GM21825 (cell line): ENCODE measurements around the gene MIGA2.
A peak's percentile ranks its signal among the peaks of the same experiment; 100 is the strongest.
"Not testable (repeated sequence)": the region's sequence is repeated elsewhere in the genome, so short reads cannot be mapped to it uniquely, and the experiment has no call there.

Experiments
- ATAC-seq: cut with Tn5 transposase; IDR thresholded peaks from one replicate; pipeline ENCODE4 v1.9.1; 2021; ENCODE audit warnings: mild to moderate bottlenecking, moderate library complexity; ENCODE audit not compliant: unreplicated experiment

Gene MIGA2

DNA sequence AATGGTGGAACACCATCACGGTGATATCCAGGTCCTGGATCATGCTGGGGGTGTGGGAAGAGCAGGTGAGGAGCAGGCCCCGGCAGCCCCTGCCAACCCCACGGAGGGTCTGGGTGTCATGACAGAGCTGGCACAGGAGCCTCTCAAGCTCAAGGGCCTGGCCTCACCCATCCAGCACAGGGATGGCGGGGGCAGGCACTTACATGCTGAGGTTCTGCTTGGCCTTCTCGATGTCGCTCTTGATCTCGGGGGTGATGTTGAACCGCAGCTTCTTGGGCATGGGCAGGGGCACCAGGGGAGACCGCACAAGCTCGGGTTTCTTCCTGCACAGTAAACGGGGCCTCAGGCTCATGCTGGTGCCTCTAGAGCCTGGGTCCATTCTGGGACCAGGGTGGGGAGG is 61.9 kb downstream of the MIGA2 start:
- ATAC-seq = no peak

DNA sequence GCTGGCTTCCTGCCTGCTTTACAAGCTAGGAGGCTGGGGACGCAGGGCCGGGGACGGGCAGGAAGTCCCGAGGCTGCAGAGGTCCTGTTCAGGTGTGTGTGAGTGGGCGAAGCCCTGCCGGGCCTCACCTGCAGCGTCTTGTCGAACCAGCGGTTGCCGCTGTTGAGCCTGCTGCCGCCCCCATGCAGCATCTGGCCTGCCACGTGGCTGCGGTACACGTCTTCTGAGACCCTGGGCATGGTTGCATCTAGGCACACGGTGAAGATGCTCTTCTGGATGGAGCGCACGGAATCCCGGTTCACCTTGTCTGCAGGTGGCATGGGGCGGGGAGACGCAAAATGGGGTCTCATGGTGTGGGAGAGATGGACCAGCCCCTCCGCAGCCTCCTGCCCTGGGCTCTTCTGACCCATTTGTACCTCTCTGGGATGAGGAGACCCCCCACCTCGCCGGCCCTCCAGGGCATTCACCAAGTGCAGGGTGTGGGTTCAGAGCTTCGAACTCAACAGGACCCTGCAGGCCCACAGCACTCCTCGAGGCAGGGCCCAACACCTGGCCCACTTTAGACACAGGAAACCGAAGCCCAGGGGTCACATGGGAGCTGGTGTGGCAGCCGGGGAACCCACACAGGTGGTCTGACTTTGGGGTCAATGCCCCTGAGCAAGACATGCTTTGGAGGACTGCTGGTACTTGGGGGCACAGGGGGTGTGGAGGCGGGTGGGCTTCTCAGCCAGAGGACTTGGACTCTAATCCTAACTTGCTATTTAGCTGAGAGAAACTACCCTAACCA is 64.2 kb downstream of the MIGA2 start:
- ATAC-seq = no peak

DNA sequence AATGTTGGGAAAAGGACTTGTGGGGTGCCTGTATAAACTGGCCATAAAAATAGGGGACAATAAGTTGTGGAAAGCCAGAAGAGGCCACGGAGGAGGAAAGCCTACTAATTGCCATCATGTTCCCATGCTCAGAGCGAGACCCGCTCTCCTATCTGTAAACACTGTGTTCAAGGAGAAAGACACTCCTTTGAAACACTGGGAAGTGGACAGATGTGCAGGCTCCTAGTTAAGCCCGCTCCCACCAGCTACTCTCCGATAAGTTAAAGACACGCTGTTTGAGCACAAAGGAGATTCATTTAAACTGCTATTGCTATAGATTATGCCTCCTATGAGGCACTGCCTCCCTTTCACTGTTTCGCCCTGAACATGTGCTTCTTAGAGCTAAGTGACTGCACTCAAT is 64.9 kb downstream of the MIGA2 start:
- ATAC-seq = no peak

DNA sequence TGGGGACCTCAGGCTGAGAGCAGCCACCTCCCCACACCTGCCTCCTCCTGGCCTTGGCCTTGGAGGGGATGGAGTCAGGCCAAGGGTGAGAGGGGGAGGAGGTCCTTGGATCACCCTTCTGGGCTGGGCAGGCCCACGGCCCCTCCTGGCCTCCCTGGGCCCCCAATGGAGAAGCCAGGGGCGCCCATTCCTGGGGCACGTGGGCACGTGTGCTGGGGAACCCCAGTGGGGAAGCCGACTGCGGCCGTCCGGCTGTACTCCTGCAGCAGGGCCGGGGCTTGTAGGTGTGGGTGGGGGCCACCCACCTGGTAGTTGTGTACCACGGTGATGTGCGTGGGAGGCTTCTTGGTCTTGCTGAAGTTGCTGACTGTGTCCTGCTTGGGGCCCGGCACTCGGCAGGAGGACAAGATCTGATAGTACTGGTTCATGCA is 65.7 kb downstream of the MIGA2 start:
- no peak for ATAC-seq

DNA sequence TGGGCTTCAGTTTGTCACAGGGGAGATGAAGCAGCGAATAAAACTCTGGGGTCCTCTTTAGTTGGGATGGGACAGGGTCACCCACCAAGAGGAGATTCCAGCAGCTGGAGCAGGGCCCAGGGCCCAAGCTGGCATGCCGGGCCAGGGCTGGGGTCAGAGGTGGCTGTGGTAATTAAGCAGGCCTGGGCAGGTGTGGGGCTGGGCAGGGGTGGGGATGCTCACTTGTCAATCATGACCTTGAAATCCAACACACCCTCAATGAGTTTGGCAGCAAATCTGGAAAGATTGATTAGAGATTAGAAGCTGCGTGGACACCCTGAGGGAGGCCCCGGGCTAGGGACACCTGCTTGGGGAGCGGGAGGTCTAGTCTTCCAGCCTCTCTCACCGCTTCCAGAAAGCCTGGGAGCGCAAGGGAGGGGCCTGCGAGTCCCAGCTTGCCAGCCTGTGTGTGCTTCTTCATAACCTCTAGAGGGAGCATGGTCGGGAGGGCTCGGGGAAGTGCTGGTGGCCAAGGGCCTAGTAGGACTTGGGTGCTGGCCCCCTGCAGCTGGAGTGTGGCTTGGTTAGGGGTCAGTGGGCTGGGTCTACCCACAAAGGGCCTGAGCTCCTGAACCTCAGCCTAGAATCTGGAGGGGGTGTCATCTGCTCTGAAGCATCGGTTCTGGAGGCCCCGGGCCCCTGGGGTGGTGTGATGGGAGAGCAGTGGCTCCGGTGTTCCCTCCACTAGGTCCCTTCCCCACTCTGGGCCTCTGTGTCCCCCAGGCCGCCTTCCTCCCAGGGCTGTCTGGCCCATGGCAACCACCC is 66.6 kb downstream of the MIGA2 start:
- ATAC-seq = no peak

DNA sequence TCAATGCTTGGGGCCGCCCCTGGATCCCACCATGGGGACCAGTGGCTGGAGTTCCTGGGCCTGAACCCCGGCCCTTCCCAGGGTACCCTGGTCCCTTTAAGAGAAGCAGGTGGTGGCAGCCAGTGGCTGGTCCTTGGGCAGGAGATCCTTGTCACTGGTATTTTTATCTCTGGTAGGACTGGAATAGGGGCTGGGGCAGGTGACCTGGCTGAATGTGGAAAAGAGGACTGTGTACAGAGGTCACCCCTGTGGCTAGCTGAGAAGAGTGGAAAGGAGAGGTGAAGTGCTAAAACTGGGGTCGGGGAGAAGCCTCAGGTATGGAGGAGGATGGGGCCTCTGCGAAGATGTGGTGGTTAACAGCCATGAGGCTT is 67.2 kb downstream of the MIGA2 start:
- ATAC-seq = no peak

DNA sequence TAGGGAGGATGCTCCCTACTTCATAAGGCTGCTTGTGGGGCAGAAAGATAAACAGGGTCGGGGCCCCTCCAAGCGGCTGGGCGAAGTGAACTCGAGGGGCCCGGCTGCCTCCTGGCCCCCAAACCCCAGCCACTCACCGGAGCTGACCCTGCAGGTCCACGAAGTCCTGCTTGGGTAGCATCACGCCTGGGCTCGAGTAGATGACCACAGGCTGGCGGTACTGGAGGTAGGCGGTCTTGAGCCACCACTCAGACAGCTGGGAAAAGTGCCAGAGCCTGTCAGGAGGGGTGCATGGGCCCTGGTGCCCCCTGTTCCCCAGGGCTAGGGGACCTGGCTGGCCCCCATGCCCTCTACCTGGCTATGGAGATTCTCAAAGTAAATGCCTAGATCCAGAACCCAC is 67.6 kb downstream of the MIGA2 start:
- ATAC-seq = no peak

DNA sequence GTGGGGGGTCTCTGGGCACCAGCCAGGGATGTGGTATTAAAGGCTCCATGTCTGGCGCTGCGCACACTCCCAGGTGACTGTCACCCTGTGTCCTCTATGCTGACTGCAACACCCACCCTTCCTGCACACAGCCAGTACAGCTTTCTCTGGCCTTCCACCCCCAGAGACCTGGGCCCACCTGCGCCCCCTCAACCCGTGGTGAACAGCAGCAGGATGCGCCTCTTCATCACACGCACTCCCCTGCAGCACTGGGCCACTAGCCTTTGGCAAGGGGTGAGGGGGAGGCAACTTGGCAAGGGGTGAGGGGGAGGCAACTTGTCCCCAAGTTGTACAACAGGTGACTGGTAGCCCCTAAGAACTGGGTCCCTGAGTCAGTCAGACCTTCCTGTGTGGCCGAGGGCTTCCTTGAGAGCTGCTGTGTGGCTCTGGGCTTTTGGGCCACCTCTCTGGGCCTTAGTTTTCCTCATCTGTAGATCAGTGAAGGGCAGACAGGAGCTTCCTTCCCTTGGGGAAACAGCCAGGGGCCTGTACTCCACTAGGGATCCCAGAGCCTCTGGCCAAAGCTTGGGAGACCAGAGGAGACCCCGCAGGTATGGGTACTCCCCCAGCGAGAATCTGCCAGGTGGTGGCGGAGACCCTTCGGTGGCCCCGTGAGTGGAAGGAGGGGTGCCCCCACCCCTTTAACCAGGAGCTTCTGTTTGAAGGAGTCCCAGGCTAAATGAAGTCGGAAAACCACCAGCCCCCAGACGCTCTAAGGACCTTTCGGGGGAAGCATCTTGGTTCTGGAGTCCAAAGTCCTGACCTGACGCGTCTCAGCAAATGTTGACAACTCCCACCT is 69.7 kb downstream of the MIGA2 start:
- ATAC-seq = no peak

DNA sequence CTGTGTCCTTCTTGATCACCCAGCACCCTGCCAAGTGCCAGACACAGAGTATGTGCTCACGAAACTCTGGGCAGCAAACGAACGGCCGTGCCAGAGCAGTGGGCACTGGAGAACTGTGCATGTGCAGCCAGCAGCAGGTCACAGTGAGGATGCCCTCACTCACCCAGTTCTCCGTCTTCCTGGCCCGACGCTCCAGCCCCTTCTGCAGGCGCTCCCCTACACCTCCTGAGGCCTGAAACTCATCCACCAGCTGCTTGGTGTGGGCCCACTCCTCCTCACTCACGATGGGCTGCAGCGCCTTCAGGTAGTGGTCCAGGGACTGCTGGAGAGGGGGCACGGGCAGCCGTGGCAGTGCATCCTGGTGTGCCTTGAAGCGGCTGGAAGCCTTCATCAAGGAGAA is 71.2 kb downstream of the MIGA2 start:
- no peak for ATAC-seq

DNA sequence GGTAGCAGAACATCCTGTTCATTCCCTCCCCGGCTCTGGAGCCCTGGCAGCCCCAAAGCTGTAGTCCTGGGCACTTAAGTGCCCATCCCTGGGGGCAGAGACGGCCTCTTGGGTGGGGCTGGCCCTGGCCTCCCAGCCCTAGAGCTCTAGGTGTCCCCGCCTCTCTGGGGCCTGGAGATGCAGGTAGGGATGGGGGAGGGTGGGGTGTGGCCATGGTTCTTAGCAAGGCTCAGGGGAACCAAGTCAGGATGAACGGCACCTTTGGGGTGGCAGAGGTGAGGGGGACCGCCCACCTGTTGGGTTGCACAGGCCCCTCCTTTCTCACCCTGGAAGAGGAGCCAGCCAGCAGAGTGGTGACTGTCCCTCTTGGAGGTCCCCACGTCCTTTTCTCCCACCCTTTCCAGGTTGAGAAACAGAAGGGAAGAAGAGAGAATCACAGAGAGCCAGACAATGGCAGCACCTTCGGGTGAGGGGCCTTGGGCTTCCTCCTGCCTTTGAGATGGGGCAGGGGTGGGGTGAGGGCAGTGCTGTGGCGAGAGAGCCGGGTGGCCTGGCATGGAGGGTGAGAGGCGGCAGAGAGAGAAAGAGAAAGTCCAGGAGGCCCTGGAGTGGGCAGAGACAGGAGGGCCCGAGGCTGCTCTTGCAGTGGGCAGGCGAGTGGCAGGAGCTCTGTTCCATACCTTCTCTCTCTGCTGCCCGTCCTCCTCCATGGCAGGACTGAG is 71.8 kb downstream of the MIGA2 start:
- no peak for ATAC-seq

DNA sequence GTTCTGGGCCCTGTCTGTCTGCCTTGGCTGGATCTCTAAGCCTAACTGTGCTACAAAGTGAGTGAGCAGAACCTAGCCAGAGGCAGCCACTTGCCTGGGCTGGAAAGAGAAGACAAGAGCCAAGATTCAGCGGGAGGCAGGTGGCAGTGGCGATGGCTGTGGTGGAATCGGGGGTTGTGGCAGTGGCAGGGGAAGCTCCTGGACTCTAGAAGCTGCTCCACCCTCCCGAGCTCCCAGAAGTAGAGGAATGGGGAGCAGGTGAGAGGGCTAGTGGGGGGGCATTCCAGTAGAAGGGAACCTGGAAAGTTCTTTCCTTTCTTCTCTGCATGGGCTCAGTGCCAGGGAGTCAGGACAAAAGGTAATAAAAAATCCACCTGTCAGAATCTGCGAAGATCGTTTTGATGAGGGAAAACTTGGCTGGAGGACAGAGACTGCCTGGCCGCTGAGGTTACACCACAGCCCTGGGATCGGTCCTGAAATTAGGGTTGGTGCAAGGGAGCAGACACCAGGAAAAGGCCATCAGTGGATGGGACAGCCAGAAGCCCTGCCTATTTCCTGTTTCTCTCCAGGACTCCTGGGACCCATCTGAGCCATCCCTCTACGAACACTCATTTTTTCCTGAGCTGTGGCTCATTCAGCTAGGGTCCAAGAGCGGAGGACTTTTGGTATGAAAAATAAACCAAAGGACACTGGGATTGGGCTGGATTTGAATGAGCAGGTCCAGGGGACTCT is 72.5 kb downstream of the MIGA2 start:
- ATAC-seq = no peak

DNA sequence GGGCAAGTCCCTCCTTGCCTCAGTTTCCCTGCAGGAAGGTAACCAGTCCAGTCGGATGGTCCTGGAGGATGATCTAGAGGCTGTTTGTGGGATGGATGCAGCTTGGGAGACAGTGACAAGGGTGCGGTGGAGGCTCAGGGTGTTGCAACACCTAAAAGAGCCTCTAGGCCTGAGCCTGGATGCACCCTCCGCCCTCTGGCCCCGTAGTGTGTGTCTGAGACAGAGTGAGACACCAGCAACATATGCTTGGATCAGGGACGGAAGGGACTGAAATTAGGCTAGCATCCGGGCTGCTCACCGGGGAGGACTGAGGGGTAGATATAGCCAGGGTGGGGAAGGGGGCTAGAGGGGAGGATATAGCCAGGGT is 73.1 kb downstream of the MIGA2 start:
- no peak for ATAC-seq

DNA sequence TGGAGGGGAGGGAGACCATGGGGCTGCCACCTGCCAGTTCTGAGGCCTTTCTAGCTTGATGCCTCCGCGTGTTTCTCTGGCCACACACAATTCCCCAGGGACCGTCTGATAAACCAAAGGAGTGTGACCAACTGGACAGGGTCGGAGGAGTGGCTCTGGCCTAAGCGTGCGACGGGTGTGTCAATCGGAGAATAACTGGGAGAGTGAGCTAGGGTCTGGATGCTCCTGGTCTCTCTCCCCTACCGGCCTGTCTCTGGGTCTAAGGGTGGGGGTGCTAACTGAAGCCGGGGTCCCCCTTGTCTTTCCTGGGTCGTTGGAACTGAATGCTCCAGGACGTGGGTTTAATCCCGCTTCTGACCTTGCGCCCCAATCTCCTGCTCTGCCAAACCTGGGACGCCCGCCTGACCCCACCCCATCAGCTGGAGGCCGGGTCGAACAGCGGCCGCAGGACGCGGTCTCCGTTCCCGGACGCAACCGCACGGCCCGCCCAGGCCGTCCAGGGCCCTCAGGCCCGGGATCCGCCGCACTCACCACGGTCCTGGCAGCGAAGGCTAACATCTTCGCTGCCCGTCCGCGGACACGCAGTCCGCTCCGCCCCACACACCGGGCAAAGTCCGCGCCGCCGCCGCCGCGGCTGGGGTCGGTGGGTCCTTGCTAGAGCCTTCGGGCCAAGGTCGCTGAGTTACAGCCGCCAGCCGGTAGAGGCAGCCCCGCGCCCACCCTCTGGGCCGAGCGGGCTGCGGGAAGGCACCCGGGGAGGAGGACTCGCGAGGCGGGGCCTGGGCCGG is 73.7 kb downstream of the MIGA2 start:
- no peak for ATAC-seq

DNA sequence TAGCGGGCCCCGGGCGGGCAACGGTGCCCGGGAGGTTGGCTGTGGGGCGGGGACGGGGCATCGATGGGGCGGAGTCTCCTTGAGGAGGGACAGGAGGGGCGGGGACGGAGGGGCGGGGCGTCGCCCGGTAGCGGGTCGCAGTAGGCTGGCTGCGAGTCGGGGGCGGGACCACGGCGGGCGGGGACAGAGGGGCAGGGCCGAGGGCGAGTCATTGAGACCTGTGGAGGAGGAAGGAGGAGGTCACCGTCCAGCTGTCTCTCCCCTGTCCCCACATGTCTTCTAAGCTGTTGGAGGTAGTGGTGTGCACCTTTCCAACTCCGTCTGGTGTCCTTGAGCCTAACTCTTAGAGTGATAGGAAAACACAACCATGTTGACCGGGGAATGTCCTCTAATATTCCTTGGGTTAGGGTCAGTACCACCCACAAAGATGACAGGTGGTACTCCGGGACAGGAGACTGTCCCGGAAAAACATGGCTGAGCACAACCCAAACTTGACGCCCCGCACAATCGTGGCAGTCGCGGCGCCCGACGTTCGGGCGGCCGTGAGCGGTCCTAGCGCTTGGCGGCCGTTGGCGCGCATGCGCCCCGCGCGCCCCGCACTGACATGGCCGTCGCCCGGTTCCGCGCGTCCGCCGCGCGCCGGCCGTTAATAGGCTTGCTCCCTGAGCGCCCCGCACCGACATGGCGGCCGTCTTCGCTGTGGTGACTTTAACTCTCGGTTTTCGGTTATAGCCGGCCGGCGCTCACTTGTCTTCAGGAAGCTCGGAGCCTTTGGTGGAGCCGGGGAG is 74.5 kb downstream of the MIGA2 start, which contains the start of the genes CRAT and PTPA:
CRAT (minus strand) TSS at position 54 of the 788 bp plus-strand sequence. CDS start 284 bp downstream, outside the sequence.
PTPA (plus strand) TSS at position 676 of the 788 bp plus-strand sequence. CDS start 186 bp downstream, outside the sequence.
- ATAC-seq = peak; percentile 71

DNA sequence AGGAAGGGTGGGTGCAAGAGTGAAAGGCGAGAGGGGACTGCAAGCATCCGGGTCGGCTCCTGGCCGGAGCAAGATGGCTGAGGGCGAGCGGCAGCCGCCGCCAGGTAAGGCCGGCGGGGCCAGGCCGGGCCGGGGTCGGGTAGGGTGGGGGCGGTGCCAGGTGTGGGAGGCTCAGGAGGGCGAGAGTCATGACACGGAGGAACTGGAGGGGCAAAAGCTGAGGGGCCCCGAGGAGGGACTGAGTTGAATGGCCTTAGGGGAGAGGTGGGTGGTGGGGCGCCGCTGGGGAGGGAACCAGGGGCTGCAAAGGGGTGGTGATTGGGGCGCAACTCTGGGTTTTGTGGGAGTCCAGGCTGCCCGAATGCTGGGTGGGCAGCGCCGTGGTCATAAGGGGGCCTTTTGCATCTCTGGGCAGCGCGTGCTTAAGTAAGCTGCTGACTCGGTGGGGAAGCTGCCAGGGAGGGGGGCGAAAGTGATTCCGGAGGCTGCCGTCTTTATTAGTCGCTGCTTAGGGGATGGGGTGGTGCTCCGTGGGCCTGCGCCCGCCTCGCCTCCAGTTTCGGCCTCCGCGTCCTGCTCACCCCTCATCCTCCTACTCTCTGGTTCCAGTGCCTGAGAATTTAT is 75.2 kb downstream of the MIGA2 start:
- peak; percentile 3 for ATAC-seq

DNA sequence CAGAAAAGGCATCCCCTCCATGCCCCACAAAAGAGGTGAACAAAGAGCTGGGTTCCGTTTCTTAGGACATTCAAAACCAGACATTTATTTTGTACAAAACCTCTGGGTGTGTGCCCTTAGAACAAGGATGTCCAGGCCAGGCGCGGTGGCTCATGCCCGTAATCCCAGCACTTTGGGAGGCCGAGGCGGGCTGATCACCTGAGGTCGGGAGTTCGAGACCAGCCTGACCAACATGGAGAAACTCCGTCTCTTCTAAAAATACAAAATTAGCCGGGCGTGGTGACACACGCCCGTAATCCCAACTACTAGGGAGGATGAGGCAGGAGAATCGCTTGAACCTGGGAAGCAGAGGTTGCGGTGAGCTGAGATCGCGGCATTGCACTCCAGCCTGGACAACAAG is 76.1 kb downstream of the MIGA2 start:
- ATAC-seq = not testable (repeated sequence)

DNA sequence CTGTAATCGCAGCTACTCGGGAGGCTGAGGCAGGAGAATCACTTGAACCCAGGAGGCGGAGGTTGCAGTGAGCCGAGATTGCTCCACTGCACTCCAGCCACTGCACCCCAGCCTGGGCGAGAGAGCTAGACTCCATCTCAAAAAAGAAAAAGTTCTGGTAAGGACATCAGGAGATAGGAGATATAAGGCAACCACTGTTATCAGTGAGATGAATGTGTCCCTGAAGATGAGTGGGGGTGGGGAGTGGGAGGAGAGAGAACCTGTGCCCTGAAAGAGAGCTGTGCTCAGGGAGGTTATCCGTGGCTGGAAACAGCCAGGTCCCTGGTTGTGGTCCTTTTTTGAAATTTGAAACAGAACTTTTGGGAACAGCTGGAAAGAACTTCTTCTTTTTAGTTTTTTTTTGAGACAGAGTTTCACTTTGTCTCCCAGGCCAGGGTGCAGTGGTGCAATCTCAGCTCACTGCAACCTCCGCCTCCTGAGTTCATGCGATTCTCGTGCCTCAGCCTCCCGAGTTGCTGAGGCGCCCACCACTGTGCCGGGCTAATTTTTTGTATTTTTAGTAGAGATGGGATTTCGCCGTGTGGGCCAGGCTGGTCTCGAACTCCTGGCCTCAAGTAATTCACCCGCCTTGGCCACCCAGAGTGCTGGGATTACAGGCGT is 77.3 kb downstream of the MIGA2 start:
- ATAC-seq = no peak
